ENCODE measurements around the gene THEM4. TPM values are rescaled to one million over a fixed set of nuclear protein-coding genes. Genes with fewer than 3 reads are reported as not detected.

Gene THEM4
- total RNA-seq, 2 experiments from 2014 or later = 19.6 to 24.9 TPM

GRCh38 chr1:151934048-151934493 is 24.8 kb upstream of the THEM4 start:
- H3K9me3 Mint-ChIP-seq = no peaks in the 10 kb centered on the region
- peak; percentile 58 for DNase-seq
- no peak overlapping the region for H3K27ac Mint-ChIP-seq
- POLR2A ChIA-PET = interaction anchor here (0.9 kb wide), 1 partner anchor 34 kb away, joined by 3 read pairs; no protein-coding TSS in a partner anchor
- H3K27me3 Mint-ChIP-seq = no peaks in the 10 kb centered on the region
- H3K36me3 Mint-ChIP-seq = no peaks in the 10 kb centered on the region
- CTCF ChIA-PET = interaction anchor here (0.6 to 14.5 kb wide), 29 partner anchors 9 to 555 kb away, joined by 3 to 377 read pairs (median 5); partner anchors contain the start of genes S100A10, S100A11 and THEM4
- peaks cover 2% of the 10 kb centered on the region for H3K4me1 Mint-ChIP-seq (ENCODE audit: low read depth)
- intact Hi-C loops (cut with micrococcal nuclease) = loop anchor here (1.0 to 5.0 kb wide), 4 partner anchors 33 to 67 kb away; no protein-coding TSS in a partner anchor
- no peak overlapping the region for H3K4me3 Mint-ChIP-seq

- Mint-ChIP-seq H3K9me3 (no peaks in the 10 kb centered on the region), H3K27ac (peak overlapping the region; percentile 54), H3K4me1 (ENCODE audit: low read depth) (peaks cover 20% of the 10 kb centered on the region), H3K4me3 (no peak overlapping the region), H3K36me3 (no peaks in the 10 kb centered on the region), H3K27me3 (no peaks in the 10 kb centered on the region)
- DNase-seq = no peak
- CTCF ChIA-PET = interaction anchor here (0.8 to 1.4 kb wide), 5 partner anchors 9 to 82 kb away, joined by 3 to 7 read pairs (median 4); no protein-coding TSS in a partner anchor
- POLR2A ChIA-PET = interaction anchor here (0.6 kb wide), 1 partner anchor 15 kb away, joined by 3 read pairs; no protein-coding TSS in a partner anchor
- intact Hi-C loops (cut with micrococcal nuclease) = no loop called here
Measured at GRCh38 chr1:151924691-151925587, 15.6 kb upstream of the THEM4 start.

GRCh38 chr1:151923422-151923821 is 14.1 kb upstream of the THEM4 start:
- no peak for DNase-seq
- Mint-ChIP-seq H3K27me3 (no peaks in the 10 kb centered on the region), H3K4me1 (ENCODE audit: low read depth) (peaks cover 20% of the 10 kb centered on the region), H3K9me3 (no peaks in the 10 kb centered on the region), H3K4me3 (no peak overlapping the region), H3K27ac (no peak overlapping the region), H3K36me3 (no peaks in the 10 kb centered on the region)
- ChIA-PET CTCF (interaction anchor here (1.0 to 1.5 kb wide), 3 partner anchors 11 to 78 kb away, joined by 3 to 5 read pairs (median 4); no protein-coding TSS in a partner anchor), POLR2A (no interaction called here)
- intact Hi-C loops (cut with micrococcal nuclease) = no loop called here

- intact Hi-C loops (cut with micrococcal nuclease) = no loop called here
- Mint-ChIP-seq H3K4me1 (ENCODE audit: low read depth) (peaks cover 12% of the 10 kb centered on the region), H3K9me3 (no peaks in the 10 kb centered on the region), H3K36me3 (no peaks in the 10 kb centered on the region), H3K27me3 (no peaks in the 10 kb centered on the region), H3K27ac (no peak overlapping the region), H3K4me3 (no peak overlapping the region)
- POLR2A ChIA-PET = interaction anchor here (0.9 to 1.5 kb wide), 2 partner anchors 11 to 81 kb away, joined by 3 to 4 read pairs; no protein-coding TSS in a partner anchor
- CTCF ChIA-PET = interaction anchor here (0.8 to 1.9 kb wide), 4 partner anchors 14 to 82 kb away, joined by 3 to 6 read pairs (median 6); no protein-coding TSS in a partner anchor
- DNase-seq = no peak
Measured at GRCh38 chr1:151920149-151920548, 10.8 kb upstream of the THEM4 start.

- CTCF ChIA-PET = interaction anchor here (0.7 to 1.9 kb wide), 2 partner anchors 83 to 95 kb away, joined by 3 to 6 read pairs; no protein-coding TSS in a partner anchor
- intact Hi-C loops (cut with micrococcal nuclease) = no loop called here
- Mint-ChIP-seq H3K27ac (no peak overlapping the region), H3K27me3 (no peaks in the 10 kb centered on the region), H3K9me3 (no peaks in the 10 kb centered on the region), H3K36me3 (no peaks in the 10 kb centered on the region), H3K4me3 (no peak overlapping the region), H3K4me1 (ENCODE audit: low read depth) (peaks cover 9% of the 10 kb centered on the region)
- DNase-seq = no peak
- POLR2A ChIA-PET = no interaction called here
Measured at GRCh38 chr1:151918819-151919610, 9.7 kb upstream of the THEM4 start.

GRCh38 chr1:151918156-151918555 is 8.8 kb upstream of the THEM4 start:
- Mint-ChIP-seq H3K4me1 (ENCODE audit: low read depth) (peaks cover 9% of the 10 kb centered on the region), H3K4me3 (no peak overlapping the region), H3K36me3 (no peaks in the 10 kb centered on the region), H3K9me3 (no peaks in the 10 kb centered on the region), H3K27me3 (no peaks in the 10 kb centered on the region), H3K27ac (no peak overlapping the region)
- ChIA-PET CTCF (no interaction called here), POLR2A (no interaction called here)
- DNase-seq = no peak
- intact Hi-C loops (cut with micrococcal nuclease) = no loop called here

GRCh38 chr1:151916726-151917370 is 7.5 kb upstream of the THEM4 start:
- POLR2A ChIA-PET = no interaction called here
- peaks cover 9% of the 10 kb centered on the region for H3K4me1 Mint-ChIP-seq (ENCODE audit: low read depth)

GRCh38 chr1:151915061-151915686 is 5.9 kb upstream of the THEM4 start:
- no peaks in the 10 kb centered on the region for H3K9me3 Mint-ChIP-seq
- H3K36me3 Mint-ChIP-seq = no peaks in the 10 kb centered on the region
- CTCF ChIA-PET = interaction anchor here (0.6 to 3.5 kb wide), 2 partner anchors 18 to 86 kb away, joined by 3 to 16 read pairs; no protein-coding TSS in a partner anchor
- DNase-seq = no peak
- H3K27me3 Mint-ChIP-seq = no peaks in the 10 kb centered on the region
- POLR2A ChIA-PET = no interaction called here
- no peak overlapping the region for H3K4me3 Mint-ChIP-seq
- H3K4me1 Mint-ChIP-seq (ENCODE audit: low read depth) = peaks cover 2% of the 10 kb centered on the region
- intact Hi-C loops (cut with micrococcal nuclease) = no loop called here
- H3K27ac Mint-ChIP-seq = no peak overlapping the region

More at GRCh38 chr1:151916726-151917370, 7.5 kb upstream of the THEM4 start:
- no peak overlapping the region for H3K4me3 Mint-ChIP-seq
- intact Hi-C loops (cut with micrococcal nuclease) = no loop called here
- no peaks in the 10 kb centered on the region for H3K36me3 Mint-ChIP-seq
- no peaks in the 10 kb centered on the region for H3K27me3 Mint-ChIP-seq
- H3K9me3 Mint-ChIP-seq = no peaks in the 10 kb centered on the region
- CTCF ChIA-PET = interaction anchor here (1.0 kb wide), 1 partner anchor 17 kb away, joined by 6 read pairs; no protein-coding TSS in a partner anchor
- no peak for DNase-seq
- H3K27ac Mint-ChIP-seq = no peak overlapping the region

- POLR2A ChIA-PET = no interaction called here
- DNase-seq = no peak
- Mint-ChIP-seq H3K27ac (no peak overlapping the region), H3K4me3 (no peak overlapping the region), H3K36me3 (no peaks in the 10 kb centered on the region), H3K4me1 (ENCODE audit: low read depth) (no peaks in the 10 kb centered on the region), H3K9me3 (no peaks in the 10 kb centered on the region), H3K27me3 (no peaks in the 10 kb centered on the region)
- CTCF ChIA-PET = interaction anchor here (1.1 to 3.5 kb wide), 2 partner anchors 20 to 87 kb away, joined by 4 to 16 read pairs; no protein-coding TSS in a partner anchor
- intact Hi-C loops (cut with micrococcal nuclease) = no loop called here
Measured at GRCh38 chr1:151914076-151914475, 4.8 kb upstream of the THEM4 start.

GRCh38 chr1:151912973-151913372 is 3.7 kb upstream of the THEM4 start:
- DNase-seq = no peak
- Mint-ChIP-seq H3K27ac (no peak overlapping the region), H3K4me1 (ENCODE audit: low read depth) (peaks cover 8% of the 10 kb centered on the region), H3K4me3 (no peak overlapping the region), H3K27me3 (no peaks in the 10 kb centered on the region), H3K9me3 (peaks cover 4% of the 10 kb centered on the region), H3K36me3 (peaks cover 7% of the 10 kb centered on the region)
- intact Hi-C loops (cut with micrococcal nuclease) = no loop called here
- POLR2A ChIA-PET = no interaction called here
- CTCF ChIA-PET = interaction anchor here (1.1 to 3.5 kb wide), 2 partner anchors 21 to 88 kb away, joined by 4 to 16 read pairs; no protein-coding TSS in a partner anchor

GRCh38 chr1:151908228-151908691 is 1.1 kb downstream of the THEM4 start:
- peaks cover 48% of the 10 kb centered on the region for H3K4me1 Mint-ChIP-seq (ENCODE audit: low read depth)
- peak overlapping the region; percentile 89 for H3K27ac Mint-ChIP-seq
- no peaks in the 10 kb centered on the region for H3K27me3 Mint-ChIP-seq
- H3K36me3 Mint-ChIP-seq = peaks cover 37% of the 10 kb centered on the region
- CTCF ChIA-PET = interaction anchor here (0.9 to 2.3 kb wide), 4 partner anchors 11 to 126 kb away, joined by 3 to 15 read pairs (median 10); no protein-coding TSS in a partner anchor
- DNase-seq = peak; percentile 32
- POLR2A ChIA-PET = interaction anchor here (1.0 to 2.0 kb wide), 6 partner anchors 10 to 145 kb away, joined by 3 to 8 read pairs (median 4); partner anchors contain the start of genes C2CD4D and MRPL9
- intact Hi-C loops (cut with micrococcal nuclease) = no loop called here
- peaks cover 21% of the 10 kb centered on the region for H3K9me3 Mint-ChIP-seq
- peak overlapping the region; percentile 78 for H3K4me3 Mint-ChIP-seq

All from activated CD4-positive, alpha-beta memory T cell treated with anti-CD3 and anti-CD28 coated beads for 36 hours (primary cell).